ENCODE results near the gene PAX6.
"Not testable (repeated sequence)": the region's sequence is repeated elsewhere in the genome, so short reads cannot be mapped to it uniquely, and the experiment has no call there.

Gene PAX6

DNA sequence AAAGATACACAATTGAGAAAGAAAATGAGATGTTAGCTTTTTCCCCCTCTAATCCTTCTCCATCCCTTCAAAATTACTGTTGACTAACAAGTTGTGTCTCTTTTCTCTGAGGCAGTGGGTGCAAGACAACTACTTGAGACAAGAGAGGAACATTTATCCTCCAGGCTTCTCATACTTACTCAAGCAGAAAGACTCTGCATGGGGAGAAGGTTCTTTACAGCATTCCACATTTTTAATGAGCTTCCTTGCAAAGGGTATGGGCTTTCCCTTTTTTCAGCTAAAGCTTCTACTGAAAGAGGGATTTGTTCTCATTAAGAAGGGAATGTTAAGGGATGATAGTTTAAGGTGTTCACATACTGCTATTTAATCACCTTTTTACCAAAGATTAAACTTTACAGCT lies 47.8 kb downstream of the PAX6 start:
- no peak for DNase-seq (ENCODE audit: low spot score)
- in situ Hi-C loops (cut with MboI; ENCODE audit: low sequenced_read_pairs, unreplicated experiment): no loop called here
- TF ChIP-seq, protein P1, sequence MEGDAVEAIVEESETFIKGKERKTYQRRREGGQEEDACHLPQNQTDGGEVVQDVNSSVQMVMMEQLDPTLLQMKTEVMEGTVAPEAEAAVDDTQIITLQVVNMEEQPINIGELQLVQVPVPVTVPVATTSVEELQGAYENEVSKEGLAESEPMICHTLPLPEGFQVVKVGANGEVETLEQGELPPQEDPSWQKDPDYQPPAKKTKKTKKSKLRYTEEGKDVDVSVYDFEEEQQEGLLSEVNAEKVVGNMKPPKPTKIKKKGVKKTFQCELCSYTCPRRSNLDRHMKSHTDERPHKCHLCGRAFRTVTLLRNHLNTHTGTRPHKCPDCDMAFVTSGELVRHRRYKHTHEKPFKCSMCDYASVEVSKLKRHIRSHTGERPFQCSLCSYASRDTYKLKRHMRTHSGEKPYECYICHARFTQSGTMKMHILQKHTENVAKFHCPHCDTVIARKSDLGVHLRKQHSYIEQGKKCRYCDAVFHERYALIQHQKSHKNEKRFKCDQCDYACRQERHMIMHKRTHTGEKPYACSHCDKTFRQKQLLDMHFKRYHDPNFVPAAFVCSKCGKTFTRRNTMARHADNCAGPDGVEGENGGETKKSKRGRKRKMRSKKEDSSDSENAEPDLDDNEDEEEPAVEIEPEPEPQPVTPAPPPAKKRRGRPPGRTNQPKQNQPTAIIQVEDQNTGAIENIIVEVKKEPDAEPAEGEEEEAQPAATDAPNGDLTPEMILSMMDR (IDR thresholded peaks at IDR 0.05; ENCODE audit: borderline replicate concordance, control extremely low read depth, extremely low read depth, insufficient read depth, missing control alignments): no peak

- no peak for DNase-seq (ENCODE audit: low spot score)
- TF ChIP-seq, protein P1 (IDR thresholded peaks at IDR 0.05; ENCODE audit: borderline replicate concordance, control extremely low read depth, extremely low read depth, insufficient read depth, missing control alignments): no peak
- in situ Hi-C loops (cut with MboI; ENCODE audit: low sequenced_read_pairs, unreplicated experiment): no loop called here
These were observed 49.5 kb downstream of the PAX6 start for GRCh38 chr11:31761636-31762035.

DNA sequence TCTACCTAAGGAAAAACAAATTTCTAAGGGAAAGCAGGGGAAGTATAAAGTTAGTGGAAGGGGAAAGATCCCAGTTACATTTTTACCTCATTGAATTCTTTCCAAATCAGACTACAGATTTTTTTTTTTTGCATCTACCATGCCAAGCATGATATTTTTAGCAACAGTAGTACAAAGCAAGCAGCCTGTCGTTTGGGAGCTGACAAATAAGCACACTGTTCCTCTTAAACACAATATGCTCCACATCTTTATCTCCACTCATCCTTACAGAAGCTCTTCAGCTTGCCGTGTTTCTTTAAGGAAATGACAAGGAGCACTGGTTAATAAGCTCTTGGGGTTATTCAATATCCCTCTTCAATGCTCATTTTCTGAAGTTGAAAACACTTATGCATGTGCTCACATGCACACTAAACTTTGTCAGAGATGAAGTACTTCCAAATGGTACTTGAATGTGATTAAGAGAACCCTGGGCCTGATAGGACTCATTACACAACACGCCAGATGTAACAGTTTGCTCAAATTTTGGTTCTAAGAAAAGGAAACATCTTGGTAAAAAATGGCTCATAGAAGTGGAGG lies 53.8 kb downstream of the PAX6 start:
- no peak for DNase-seq (ENCODE audit: low spot score)
- TF ChIP-seq, protein P1 (IDR thresholded peaks at IDR 0.05; ENCODE audit: borderline replicate concordance, control extremely low read depth, extremely low read depth, insufficient read depth, missing control alignments): no peak
- in situ Hi-C loops (cut with MboI; ENCODE audit: low sequenced_read_pairs, unreplicated experiment): no loop called here

DNA sequence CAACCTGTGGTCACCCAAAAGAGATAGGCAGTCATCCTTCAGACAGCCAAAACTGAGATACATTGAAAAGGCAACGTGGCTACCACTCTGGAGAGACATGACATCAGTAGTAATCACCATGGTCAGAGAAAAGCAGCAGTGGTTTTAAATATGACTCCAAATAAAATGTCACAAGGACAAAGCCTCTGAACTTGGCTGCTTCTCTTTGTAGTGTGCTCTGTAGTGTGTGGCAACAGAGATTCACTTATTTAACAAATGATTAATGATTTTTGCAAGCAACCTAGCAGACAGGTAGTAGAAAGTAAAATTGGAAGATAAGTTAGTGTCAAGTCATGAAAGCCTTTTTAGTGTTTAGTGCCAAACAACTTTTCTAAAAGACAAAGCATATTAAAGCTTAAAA lies 63.5 kb downstream of the PAX6 start:
- in situ Hi-C loops (cut with MboI; ENCODE audit: low sequenced_read_pairs, unreplicated experiment): no loop called here
- DNase-seq (ENCODE audit: low spot score): no peak
- TF ChIP-seq, protein P1 (IDR thresholded peaks at IDR 0.05; ENCODE audit: borderline replicate concordance, control extremely low read depth, extremely low read depth, insufficient read depth, missing control alignments): no peak

DNA sequence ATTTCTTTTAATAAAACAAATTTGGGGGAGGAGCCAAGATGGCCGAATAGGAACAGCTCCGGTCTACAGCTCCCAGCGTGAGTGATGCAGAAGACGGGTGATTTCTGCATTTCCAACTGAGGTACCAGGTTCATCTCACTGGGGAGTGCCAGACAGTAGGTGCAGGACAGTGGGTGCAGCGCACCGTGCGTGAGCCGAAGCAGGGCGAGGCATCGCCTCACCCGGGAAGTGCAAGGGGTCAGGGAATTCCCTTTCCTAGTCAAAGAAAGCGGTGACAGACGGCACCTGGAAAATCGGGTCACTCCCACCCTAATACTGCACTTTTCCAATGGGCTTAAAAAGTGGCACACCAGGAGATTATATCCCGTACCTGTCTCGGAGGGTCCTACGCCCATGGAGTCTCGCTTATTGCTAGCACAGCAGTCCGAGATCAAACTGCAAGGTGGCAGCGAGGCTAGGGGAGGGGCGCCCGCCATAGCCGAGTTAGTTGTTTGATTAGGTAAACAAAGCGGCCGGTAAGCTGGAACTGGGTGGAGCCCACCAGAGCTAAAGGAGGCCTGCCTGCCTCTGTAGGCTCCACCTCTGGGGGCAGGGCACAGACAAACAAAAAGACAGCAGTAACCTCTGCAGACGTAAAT lies 70.3 kb downstream of the PAX6 start:
- in situ Hi-C loops (cut with MboI; ENCODE audit: low sequenced_read_pairs, unreplicated experiment); DNase-seq (ENCODE audit: low spot score): not testable (repeated sequence)

- DNase-seq (ENCODE audit: low spot score): no peak
- TF ChIP-seq, protein P1 (IDR thresholded peaks at IDR 0.05; ENCODE audit: borderline replicate concordance, control extremely low read depth, extremely low read depth, insufficient read depth, missing control alignments): no peak
- in situ Hi-C loops (cut with MboI; ENCODE audit: low sequenced_read_pairs, unreplicated experiment): no loop called here
These were observed 71.0 kb downstream of the PAX6 start for GRCh38 chr11:31740131-31740530.
